Inflammatory macrophage (primary cell): ENCODE results near the gene SPHK1.

Source experiments
- DNase-seq, 2 donors: peaks; one replicate each; pipeline ENCODE4 v3.0.0-alpha.2; 2020 to 2022

The SPHK1 gene

DNA sequence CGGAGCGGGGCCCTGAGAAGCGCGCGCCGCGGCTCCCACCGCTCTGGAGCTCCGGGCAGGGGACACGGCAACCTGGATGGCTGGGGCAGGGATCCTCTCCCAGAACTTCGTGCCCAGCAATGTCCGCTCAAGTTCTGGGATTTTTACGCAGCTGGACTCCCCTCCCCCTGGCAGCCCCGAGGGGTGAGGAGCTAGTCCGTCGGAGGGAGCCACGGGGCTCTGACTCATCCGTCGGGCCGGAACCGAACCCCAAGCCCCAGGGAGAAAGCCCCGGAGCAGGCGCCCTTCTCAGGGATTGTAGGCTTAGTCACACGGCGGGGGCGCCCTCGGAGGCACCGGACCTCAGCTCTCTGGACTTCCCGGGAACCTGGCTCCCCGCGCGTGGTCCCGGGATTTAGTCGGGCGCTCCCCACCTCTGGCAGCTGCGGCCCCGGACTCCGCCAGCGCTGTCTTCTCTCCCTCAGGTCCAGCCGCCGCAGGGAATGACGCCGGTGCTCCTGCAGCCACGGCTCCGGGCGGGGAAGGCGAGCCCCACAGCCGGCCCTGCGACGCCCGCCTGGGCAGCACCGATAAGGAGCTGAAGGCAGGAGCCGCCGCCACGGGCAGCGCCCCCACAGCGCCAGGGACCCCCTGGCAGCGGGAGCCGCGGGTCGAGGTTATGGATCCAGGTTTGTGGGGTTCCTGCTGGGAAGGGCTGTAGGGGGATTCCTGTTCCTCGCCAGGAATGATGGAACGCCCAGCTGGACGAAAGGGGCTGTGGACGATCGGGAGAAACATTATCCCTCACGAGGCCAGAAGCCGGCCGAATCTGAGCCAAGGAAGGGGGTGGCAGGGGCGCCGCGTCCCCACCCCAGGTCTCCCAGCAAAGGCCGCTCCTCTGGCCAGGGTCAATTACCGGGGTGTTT is 830 bp downstream of the SPHK1 start:
- DNase-seq: peak; percentile 47 to 83

DNA sequence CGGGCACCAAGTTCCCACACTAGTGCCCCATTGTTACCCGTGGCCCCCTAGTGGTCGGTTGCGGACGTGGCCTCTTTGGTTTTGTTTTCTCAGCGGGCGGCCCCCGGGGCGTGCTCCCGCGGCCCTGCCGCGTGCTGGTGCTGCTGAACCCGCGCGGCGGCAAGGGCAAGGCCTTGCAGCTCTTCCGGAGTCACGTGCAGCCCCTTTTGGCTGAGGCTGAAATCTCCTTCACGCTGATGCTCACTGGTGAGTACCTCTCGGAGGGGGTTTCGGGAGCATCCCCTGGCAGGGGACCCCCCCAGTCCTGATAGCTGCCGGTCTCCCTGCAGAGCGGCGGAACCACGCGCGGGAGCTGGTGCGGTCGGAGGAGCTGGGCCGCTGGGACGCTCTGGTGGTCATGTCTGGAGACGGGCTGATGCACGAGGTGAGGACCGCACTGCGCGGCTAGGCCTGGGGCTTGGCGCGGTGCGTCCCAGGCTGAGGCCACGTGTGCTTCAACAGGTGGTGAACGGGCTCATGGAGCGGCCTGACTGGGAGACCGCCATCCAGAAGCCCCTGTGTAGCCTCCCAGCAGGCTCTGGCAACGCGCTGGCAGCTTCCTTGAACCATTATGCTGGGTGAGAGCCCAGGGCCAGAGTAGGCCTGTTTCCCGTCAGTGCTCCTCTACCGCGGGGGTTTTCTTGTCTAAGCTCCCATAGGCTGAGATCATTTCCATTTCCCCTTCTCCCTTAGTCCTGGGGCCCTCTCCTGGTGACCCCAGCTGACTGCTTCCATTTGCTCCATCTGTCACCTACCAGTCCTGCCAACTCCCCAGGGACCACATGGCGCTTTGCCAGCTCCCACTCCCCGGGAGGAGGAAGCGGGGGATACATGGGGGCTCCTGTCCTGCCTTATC is 1.7 kb downstream of the SPHK1 start:
- DNase-seq: peak; percentile 81 to 87

DNA sequence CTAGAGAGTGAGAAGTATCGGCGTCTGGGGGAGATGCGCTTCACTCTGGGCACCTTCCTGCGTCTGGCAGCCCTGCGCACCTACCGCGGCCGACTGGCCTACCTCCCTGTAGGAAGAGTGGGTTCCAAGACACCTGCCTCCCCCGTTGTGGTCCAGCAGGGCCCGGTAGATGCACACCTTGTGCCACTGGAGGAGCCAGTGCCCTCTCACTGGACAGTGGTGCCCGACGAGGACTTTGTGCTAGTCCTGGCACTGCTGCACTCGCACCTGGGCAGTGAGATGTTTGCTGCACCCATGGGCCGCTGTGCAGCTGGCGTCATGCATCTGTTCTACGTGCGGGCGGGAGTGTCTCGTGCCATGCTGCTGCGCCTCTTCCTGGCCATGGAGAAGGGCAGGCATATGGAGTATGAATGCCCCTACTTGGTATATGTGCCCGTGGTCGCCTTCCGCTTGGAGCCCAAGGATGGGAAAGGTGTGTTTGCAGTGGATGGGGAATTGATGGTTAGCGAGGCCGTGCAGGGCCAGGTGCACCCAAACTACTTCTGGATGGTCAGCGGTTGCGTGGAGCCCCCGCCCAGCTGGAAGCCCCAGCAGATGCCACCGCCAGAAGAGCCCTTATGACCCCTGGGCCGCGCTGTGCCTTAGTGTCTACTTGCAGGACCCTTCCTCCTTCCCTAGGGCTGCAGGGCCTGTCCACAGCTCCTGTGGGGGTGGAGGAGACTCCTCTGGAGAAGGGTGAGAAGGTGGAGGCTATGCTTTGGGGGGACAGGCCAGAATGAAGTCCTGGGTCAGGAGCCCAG is 2.8 kb downstream of the SPHK1 start:
- DNase-seq: no peak

DNA sequence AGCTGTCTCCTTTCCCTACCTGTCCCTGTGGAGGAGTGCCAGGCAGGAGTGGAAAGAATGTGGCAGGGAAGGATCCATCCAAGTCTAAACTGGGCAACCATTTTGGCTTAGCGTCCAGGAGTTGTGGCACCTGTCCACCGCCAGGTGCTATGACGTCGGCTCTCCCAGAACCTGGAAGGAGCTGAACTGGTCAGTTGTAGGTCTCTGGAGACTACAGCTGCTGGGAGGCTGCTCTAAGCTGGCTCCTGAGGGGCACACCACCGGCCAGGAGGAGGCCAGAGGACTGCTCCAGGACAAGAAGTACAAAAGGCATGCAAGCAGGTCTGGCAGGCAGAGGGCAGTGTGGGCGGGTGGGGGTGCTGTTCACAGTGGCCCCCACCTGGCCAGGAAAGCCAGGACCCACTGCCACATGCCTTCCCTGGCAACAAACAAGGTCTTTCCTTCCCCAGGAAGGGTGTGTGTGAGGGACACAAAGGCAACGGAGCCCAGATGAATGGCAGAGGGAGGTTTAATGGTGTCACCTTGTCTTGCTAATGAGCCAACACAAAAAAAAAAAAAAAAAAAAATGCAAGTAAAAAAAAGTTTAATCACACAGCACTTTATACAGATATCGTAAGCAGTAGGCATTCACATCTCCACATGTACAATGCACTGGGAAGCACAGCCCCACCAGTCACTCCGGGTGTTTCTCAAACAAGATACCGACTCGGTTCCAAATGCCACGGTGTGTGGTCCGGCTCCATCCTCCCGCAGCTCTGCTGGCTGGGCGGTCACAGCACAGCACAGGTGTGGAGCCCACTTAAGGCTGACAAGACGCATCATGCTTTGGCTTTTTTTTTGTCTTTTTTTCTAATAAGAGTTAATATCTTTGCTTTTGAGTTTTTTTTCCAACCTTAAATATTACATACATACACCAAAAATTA is 4.8 kb downstream of the SPHK1 start:
- DNase-seq: no peak

DNA sequence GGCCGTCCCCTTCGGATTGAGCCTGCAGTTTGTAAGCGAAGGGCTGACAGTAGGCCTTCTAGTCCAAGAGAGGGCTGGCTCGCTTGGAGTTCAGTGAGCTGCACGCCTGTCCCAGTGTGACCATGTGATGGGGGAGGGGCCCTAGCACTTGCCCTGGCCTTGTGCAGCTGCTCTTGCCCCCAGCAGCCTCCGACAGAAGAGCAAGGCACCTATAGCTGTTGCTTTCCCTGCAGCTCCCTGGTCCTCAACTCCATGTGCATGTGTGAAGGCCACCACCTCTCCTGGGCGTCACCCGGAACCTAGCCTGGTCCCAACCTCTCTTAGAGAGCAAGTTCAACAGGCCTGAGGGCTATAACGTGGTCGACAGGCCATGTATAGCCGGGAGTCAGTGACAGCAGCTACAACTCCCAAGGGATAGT is 5.6 kb downstream of the SPHK1 start:
- DNase-seq: no peak

DNA sequence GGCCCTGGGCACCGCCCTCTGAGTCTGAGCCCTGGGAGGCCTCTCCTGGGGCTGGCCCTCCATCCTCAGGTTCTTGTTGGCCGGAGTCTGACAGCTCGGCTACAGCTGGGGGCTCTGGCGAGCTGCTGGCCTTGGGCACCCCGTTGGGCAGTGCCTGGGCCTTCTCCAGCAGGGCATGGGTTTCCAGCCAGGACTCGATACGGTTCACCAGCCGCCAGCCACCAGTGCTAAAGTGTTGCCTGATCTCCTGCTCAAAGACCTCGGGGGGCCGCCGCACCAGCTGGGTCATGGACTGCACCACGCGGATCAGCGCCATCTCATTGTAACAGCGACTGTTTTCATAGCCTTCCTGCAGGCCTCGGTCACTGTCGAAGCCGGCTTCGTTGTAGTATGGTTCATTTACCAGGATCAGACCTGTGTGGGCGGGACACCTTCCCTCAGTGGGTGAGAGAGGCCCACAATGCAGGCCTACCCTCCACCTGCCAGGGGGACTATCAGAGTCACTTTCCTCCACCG is 6.8 kb downstream of the SPHK1 start:
- DNase-seq: no peak

DNA sequence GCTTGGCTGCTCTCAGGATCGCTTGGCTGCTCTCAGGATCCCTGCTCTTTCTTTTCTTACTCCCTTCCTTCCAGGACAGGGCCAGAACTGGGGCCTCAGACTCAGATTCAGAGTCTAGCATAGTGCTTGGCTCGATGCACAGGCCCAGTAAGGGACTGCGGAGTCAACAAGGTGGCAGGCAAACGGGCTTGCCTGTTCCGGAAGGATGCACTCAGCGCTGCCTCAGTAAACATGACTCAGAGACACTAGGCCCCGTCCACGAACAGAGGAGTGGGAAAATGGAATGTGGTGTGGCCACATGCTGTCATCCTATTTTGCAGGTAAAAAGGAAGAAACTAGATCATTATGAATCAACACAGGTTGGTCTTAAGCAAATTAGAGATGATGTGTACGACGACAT is 9.8 kb downstream of the SPHK1 start:
- no peak for DNase-seq

DNA sequence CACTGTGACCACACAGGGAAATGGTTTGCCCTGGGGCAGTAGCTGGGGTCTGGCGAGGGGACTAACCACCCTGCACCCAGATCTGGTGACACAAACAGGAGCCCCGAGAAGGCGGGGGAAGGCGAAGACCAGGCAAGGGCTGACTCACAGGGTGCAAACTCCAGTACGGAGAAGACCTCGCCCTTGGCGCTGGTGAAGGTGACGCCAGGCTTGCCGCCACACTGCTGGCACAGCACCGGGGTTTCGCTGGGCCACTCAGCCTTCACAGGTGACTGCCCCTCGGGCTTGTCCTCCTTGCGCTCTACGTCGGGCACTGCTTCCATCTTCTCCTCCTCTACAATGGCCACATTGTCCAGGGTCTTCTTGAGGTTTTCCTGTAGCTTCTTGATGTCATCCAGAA is 11.6 kb downstream of the SPHK1 start:
- DNase-seq: no peak

DNA sequence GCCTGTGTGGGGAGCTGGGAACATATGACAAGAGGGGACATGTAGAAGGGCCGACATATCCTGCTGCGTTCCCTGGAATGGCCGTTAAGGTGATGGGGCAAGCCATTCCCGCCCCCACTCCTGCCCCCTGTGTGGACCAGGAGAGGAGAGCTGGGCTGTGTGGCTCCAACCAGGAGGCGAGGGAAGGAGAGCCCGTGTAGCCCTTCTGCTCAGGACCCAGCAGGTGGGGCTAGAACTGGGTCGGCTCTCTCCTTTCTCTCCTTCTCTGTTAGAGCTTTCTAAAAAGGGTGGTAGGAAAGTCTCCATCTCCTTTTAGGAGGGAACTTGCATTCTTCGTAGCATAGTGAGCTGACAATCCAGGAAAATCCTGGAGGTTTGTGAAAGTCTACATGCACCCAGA is 12.8 kb downstream of the SPHK1 start:
- no peak for DNase-seq

DNA sequence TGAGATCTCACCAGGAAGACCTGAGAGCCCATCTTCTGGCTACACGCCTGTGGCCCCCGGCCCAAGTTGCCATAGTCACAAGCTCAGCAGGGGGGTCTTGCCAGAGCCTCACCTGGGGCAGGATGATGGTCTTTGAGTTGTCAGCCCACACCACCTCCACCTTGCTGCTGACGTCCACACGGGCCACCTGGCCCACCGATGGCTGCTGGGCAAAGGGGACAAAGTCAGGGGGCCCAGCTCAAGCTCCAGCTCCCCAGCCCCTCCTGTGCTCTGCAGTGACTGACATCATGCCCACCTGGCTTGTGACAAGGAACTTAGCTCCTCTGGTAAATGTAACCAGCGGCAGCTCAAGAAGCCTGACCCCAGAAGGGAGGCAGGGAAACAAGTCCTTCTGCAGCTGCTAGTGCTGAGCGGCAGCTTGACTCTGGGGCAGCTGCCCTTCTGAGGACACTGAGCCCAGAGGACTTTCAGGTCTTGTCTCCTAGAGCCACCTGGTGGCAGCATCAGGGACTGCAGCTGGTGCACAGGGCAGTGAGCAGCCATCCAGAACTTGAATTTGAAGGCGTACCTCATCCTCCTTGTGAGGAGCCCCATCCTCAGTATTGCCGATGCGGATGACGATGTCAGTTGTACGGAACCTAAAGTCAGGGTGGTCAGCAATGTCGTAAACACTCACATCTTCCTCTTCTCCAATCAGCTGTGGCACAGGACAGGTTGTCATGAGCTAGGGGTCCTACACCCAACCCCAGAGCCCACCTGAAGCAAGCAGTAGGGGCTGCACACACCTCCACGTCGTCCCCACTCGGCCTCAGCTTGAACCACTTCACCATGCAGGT is 13.5 kb downstream of the SPHK1 start:
- peak; percentile 89 to 90 for DNase-seq

DNA sequence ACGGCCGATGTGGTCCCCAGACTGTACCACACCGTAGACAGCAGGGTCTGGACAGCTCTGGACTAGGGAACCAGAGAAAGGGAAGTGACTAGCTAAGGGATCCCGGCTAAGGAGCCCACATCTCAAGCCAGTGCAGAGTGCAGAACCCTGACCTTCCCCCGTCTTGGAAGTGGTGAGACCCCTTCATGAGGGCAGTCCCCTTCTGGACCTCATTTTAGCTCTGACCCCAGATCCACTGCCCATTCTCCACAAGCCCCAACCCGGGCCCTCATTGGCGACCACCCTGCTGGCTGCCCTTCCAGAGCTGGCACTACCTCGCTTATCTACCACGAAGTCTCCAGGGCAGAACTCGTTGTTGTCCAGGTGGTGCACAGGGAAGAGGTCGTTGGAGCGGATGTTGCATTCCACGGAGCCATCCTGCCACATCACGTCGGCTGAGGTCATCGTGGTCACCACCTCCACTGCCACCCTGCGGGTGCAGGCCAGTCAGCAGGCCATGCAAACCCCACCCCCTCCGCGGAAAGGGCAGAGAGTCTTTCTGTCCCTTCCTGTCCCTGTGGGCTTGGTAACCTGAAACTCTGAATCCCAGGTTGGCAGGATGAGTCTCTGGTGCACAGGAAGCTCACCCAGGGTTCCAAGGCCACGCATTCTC is 14.2 kb downstream of the SPHK1 start:
- no peak for DNase-seq

DNA sequence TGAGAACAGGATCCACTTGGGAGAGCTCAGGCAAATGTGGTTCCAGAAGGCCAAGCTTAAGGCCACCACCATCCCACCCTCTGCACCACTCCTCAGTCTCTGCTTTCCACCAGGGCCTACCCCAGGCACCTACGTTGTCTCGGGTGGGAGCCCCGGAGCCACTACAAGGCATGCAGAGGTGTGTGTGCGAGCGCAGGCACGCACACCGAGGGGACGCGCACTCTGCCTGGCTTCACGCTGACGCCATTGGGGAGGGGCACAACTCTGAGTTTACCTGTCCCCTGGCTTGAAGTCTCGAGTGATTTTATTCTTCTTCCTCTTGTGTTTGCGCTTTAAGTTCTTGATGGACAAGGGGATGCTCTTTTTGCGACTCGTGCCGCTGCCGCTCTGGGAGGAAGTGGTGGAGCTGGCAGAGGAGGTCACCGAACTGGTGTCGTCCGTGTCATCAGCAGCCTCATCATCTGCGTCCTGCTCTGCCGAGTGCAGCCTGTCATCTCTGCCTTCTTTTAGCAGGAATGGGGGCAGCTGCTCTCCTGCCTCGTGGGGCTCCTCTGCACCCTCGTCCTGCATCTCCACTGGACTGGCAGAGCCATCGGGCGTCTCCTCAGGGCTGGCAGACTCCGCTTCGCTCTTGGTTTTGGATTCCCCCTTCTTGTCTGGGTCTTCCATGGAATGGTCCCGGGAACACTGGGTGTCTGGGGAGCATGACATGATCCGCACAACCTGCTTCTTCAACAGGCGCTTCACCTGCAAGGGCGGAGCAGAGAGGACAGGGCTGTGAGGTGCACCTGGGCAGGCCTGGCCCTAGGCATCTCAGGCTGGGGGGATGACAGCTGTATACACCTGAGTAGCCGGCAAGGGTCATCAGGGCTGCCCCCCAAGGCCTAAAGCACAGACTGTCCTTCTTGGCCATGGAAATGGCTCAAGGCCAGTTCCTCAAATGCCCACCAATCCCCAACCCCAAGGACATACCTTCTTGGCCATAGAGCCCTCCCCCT is 15.1 kb downstream of the SPHK1 start:
- DNase-seq: no peak

DNA sequence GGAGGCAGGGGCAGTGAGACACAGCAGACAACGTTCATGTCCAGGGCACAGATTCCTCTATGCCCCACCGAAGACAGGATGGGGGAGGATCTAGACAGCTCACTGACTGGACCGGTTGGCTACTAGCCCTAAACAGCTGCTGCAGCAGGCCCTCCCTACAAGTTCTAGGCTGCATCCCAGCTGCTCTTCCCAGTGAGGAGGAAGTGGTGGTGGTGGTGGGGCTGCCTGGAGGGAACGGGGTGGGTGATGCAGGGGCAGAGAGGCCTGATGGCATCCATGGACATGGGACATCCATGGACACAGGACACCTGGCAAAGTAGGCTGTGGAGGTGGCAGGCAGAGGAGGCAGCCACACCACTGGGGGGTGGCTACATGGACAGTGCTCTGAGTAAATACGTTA is 18.3 kb downstream of the SPHK1 start:
- DNase-seq: no peak

DNA sequence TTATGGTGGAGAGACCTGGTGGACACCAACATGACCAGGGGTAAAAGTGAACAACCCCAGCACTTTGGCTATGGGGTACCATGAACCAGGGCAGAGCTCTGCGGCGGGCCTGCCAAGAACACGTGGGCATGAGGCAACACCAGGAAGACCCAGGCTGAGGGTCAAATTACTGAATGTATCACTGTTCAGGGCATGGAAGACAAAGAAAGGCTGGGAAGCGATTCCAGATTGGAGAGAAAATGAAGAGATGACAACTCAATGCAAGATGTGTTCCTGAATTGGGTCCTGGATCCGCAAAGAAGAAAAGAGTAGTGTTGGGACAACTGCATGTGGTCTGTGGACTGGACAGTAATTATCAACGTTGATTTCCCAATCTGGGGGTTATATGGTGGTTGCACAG is 19.8 kb downstream of the SPHK1 start:
- DNase-seq: no peak

DNA sequence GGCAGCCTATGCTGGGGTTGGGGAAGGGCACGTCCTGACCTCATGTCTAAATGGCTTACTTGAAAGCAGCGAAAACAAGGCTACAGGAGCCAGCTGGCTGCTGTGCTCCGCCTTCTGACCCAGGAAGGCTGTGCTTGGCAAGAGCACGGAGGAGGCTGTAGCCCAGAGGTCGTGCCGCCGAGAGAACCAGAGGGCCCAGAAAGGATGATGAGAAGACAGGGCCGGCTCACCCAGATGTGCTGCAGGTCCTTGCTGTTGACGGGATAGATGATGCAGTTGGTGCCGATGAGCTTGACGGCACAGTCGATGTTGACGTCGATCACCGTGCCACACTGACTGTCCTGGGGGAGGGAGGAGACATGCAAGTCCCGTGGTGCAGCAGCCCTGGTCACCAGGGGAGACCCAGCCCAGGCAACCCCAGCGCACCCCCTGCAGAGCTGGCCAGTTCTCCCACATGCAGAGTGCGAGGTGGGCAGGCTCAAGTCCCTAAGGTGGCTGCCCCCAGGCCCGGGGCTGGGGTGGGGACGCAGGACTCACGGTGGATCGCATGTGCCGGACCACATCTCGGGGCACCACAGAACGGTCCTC is 20.7 kb downstream of the SPHK1 start:
- DNase-seq: no peak

DNA sequence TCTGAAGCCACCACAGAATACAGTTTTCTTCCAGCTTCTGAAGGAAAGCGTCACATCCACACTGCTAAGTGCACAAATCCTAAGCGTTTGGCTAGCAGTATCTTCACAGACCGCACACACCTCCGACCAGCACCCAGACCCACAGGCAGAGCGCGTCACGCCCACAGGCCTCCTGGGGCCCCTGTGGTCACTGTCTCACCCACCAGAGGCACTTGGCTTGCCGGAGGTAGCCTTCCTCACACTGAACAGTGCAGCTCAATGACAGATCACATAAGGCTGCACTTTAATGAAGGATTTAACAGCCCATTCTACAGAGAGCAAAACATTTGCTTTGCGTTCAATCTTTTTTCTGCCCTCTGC is 21.2 kb downstream of the SPHK1 start:
- DNase-seq: no peak

DNA sequence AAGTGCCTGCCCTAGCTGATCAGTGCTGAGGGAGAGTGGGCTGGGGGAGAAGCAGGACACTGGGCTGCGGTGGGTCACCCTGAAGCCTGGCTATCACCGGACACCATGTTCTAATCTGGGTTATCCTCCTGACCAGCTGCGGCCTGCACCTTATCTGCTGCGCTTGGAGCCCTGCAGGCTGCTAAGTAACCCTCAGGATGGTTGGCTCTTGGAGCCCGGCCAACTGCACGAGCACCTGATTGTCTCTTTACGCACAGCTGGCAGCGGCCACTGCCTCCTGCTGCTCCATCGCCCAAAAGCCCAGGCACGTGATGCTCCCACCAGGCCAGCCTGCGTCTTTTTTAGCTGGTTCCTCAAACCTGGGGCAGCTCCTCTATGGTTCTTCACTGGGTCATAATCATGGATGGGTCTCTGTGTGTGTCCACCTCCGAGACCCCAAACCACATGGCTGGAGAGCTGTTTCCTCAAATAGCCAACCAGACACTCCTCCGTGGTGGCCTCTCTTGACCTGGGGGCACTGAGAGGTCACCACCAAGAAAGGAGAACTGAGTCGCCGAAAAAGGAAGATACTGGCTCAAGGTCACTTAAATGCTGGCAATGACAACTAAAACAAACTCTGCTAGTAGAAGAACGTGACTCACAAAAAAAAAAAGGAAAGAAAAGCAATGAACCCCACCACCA is 21.7 kb downstream of the SPHK1 start:
- peak; percentile 74 to 83 for DNase-seq

DNA sequence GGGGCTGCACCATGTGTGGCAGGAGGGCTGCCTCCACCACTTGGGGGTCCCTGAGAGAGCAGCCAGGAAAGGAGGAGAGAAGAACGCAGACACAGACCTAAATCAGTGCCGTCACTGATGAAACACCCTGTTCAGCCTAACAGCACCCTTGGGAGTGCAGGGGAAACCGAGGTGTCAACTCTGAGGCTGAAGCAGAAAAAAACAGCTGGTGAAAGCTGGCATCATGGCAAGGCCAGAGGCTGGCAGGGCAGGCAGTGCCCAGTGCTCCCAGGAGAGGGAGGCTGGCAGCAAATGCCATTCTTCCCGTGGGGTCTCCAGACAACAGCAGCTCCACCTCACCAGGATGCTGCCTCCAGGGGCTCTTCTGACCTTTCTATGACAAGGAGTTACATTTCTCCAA is 23.1 kb downstream of the SPHK1 start:
- no peak for DNase-seq
